ENCODE measurements around the gene TRAF3.

- TF ChIP-seq, protein P1, sequence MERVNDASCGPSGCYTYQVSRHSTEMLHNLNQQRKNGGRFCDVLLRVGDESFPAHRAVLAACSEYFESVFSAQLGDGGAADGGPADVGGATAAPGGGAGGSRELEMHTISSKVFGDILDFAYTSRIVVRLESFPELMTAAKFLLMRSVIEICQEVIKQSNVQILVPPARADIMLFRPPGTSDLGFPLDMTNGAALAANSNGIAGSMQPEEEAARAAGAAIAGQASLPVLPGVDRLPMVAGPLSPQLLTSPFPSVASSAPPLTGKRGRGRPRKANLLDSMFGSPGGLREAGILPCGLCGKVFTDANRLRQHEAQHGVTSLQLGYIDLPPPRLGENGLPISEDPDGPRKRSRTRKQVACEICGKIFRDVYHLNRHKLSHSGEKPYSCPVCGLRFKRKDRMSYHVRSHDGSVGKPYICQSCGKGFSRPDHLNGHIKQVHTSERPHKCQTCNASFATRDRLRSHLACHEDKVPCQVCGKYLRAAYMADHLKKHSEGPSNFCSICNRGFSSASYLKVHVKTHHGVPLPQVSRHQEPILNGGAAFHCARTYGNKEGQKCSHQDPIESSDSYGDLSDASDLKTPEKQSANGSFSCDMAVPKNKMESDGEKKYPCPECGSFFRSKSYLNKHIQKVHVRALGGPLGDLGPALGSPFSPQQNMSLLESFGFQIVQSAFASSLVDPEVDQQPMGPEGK (CRISPR knock-in tag; IDR thresholded peaks at IDR 0.05; ENCODE audit: borderline replicate concordance) = no peak
- TF ChIP-seq SNAI2 (CRISPR knock-in tag; IDR thresholded peaks at IDR 0.05) = no peak
- TF ChIP-seq, protein P2, sequence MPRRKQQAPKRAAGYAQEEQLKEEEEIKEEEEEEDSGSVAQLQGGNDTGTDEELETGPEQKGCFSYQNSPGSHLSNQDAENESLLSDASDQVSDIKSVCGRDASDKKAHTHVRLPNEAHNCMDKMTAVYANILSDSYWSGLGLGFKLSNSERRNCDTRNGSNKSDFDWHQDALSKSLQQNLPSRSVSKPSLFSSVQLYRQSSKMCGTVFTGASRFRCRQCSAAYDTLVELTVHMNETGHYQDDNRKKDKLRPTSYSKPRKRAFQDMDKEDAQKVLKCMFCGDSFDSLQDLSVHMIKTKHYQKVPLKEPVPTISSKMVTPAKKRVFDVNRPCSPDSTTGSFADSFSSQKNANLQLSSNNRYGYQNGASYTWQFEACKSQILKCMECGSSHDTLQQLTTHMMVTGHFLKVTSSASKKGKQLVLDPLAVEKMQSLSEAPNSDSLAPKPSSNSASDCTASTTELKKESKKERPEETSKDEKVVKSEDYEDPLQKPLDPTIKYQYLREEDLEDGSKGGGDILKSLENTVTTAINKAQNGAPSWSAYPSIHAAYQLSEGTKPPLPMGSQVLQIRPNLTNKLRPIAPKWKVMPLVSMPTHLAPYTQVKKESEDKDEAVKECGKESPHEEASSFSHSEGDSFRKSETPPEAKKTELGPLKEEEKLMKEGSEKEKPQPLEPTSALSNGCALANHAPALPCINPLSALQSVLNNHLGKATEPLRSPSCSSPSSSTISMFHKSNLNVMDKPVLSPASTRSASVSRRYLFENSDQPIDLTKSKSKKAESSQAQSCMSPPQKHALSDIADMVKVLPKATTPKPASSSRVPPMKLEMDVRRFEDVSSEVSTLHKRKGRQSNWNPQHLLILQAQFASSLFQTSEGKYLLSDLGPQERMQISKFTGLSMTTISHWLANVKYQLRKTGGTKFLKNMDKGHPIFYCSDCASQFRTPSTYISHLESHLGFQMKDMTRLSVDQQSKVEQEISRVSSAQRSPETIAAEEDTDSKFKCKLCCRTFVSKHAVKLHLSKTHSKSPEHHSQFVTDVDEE (CRISPR knock-in tag; IDR thresholded peaks at IDR 0.05) = no peak
- TF ChIP-seq TOX (CRISPR knock-in tag; IDR thresholded peaks at IDR 0.05; ENCODE audit: borderline replicate concordance) = no peak
Observed at GRCh38 chr14:102898776-102899515, 121.7 kb downstream of the TRAF3 start.

Data from SK-N-SH treated with all-trans-retinoic acid at 6 μM for 48 hours (cell line).